GM06990 (cell line): ENCODE results near the gene CHN1.

ENCODE experiments used
- DNase-seq: peaks from one replicate; pipeline ENCODE4 v3.0.0-alpha.2; 2011; ENCODE audit not compliant: insufficient read length; ENCODE audit errors: extremely low read depth
- H3K27me3 ChIP-seq: replicated peaks from 2 replicates; pipeline ENCODE4 v1.6.0; 2011; ENCODE audit warnings: low read length; ENCODE audit not compliant: control insufficient read depth, insufficient read depth
- H3K36me3 ChIP-seq: 2 replicates; pipeline ENCODE4 v1.5.1; 2011; ENCODE audit warnings: low read length; ENCODE audit not compliant: control insufficient read depth, insufficient read depth
- H3K4me3 ChIP-seq: replicated peaks from 2 replicates; pipeline ENCODE4 v1.5.1; 2011; ENCODE audit warnings: low read depth, mild to moderate bottlenecking, control low read depth, low read length
- TF ChIP-seq, protein P1 (sequence below): IDR thresholded peaks from 2 replicates; pipeline ENCODE4 v1.5.1; 2011; ENCODE audit warnings: low read length, control low read depth, mild to moderate bottlenecking, inconsistent platforms; ENCODE audit not compliant: insufficient read depth, poor library complexity, severe bottlenecking

Gene CHN1

DNA sequence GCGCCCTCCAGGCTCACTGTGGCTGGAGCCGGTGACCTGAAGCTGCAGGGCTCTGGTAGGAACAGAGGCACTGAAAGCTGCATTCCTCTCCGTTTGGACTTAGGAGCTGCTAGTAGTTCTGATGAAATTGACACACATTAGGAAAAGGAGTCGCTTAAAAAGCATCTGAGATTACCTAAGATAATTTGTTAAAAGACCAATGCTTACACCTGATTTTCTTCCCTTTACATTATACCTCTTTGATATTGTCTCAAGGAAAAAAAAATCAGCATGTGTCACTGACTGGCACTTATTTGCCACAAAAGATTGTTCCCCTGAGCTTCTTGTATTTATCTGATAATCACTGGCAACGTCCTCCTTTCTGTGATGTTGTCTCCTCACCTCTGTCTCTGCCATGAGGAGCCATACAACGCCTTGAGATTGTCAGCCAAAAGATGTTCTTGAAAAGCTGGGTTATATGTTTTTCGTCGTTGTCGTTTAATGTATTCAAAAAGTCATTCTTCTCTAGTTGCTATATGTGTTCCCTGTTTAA lies 618 bp upstream of the CHN1 start:
- no peaks in the 10 kb centered on the region for H3K36me3 ChIP-seq
- TF ChIP-seq, protein P1, sequence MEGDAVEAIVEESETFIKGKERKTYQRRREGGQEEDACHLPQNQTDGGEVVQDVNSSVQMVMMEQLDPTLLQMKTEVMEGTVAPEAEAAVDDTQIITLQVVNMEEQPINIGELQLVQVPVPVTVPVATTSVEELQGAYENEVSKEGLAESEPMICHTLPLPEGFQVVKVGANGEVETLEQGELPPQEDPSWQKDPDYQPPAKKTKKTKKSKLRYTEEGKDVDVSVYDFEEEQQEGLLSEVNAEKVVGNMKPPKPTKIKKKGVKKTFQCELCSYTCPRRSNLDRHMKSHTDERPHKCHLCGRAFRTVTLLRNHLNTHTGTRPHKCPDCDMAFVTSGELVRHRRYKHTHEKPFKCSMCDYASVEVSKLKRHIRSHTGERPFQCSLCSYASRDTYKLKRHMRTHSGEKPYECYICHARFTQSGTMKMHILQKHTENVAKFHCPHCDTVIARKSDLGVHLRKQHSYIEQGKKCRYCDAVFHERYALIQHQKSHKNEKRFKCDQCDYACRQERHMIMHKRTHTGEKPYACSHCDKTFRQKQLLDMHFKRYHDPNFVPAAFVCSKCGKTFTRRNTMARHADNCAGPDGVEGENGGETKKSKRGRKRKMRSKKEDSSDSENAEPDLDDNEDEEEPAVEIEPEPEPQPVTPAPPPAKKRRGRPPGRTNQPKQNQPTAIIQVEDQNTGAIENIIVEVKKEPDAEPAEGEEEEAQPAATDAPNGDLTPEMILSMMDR: no peak
- no peaks in the 10 kb centered on the region; the same call in 1 of the 2 replicates for H3K27me3 ChIP-seq
- no peak for DNase-seq
- peak overlapping the region; percentile 58 for H3K4me3 ChIP-seq

DNA sequence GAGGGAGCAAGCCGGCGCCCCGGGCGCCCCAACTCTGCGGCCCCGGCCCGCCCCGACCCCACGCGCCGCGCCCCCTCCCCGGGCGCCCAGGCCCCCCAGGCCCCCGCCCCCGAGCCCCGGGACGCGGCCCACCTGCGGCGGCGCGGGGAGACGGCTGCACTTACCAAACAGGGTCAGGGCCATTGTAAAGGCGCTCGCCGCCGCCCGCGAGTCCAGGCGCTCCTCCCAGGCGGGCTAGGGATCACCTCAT lies 526 bp downstream of the CHN1 start:
- no peaks in the 10 kb centered on the region; the same call in 1 of the 2 replicates for H3K27me3 ChIP-seq
- no peak for DNase-seq

DNA sequence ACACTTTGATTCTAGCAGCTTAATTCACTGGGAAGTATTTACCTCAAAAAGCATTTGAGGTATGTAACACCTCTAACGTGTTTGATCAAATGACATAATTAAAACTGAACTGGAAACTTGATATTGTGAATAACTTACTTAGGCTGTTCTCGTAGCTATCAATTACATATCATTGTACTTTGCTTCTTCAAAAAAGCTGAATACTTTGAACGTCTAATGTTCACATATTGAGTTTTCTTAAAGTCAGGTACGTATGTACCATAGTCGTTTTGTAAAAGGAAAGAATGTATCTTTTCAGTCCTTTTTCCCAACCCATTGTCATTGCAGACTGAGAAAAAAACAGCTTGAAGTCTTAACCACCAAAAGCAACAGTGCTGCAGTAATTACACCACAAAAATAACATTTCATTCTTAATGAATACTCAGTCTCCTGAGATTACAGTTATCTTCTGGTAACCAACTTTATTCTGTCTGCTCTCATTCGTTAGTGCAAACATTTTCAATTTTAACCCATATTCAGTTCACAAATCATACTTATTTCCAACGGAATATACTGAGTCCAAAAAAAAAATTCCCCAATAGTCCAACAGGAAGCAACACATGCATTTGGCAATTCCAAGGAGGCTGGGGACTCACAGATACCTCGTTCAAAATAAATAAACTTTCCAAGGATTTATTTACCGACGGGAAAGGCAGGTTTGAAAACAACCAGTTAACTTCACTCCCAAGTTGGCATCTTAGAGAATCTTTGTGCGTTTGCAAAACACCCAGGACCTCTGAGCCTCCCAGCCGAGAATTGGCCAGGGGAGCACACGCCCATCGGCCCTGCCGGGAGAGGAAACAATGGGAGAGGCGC lies 1.1 kb downstream of the CHN1 start:
- Histone ChIP-seq H3K27me3 (no peaks in the 10 kb centered on the region; the same call in 1 of the 2 replicates), H3K4me3 (no peak overlapping the region), H3K36me3 (no peaks in the 10 kb centered on the region)
- no peak for DNase-seq
- TF ChIP-seq, protein P1: no peak

More for the DNA sequence above, 526 bp downstream of the CHN1 start:
- no peaks in the 10 kb centered on the region for H3K36me3 ChIP-seq
- peak overlapping the region; percentile 58 for H3K4me3 ChIP-seq
- TF ChIP-seq, protein P1: no peak

DNA sequence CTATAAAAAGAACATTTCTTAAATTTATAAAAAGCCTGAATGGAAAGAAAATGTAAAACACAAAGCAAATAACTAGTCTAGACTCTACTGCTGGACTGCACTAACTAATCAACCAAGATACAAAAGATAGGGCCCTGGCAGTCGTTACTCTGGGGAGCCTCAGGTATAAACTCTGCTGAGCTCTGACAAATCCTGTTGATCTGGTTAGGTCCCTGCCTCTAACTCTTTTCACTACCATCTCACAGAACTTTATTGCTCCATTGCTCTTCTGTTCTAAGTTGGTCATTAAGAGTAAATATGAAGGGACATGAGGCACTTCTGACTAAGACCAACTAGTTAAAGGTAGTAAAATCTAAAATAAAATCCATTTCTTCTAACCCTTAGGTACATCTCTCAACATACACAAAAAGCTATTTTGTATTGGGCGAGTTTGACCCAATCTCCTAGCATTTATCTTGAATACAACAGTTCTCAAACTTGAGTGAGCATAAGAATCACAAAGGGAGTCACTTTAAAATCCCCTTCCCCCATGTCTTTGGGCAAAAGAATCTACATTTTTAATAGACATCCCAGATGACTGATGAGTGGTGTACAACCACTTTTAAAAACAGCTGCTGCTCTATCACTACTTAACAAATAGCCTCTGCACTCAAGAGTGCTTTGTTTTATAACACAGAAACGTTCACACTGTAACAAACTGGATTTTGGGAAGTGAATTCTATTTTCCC lies 2.5 kb downstream of the CHN1 start:
- TF ChIP-seq, protein P1: no peak

DNA sequence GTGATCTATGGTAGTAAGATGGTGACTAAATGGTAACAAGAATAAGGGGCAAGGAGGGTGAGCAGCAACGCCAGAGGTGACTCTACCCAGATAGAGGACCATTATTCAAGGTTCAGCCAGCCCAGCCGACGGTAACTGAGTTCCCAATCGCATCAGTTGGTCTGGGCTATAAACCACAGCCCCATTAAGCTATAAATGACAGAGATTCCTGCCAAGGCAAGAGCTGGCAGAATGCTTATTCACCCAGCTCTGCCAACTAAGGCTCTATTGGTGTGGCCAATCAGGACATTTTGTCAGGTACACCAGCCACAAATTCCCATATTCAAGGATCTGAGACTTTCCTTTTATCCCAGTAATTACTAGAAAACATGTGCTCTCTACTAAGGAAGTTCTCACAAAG lies 3.6 kb downstream of the CHN1 start:
- H3K36me3 ChIP-seq: no peaks in the 10 kb centered on the region
- TF ChIP-seq, protein P1: no peak
- H3K27me3 ChIP-seq: 0 out of 2 replicates have a peak, but pooled peaks cover 1% of the 10 kb centered on the region
- DNase-seq: no peak
- no peak overlapping the region for H3K4me3 ChIP-seq

More for the DNA sequence above, 2.5 kb downstream of the CHN1 start:
- no peak for DNase-seq
- Histone ChIP-seq H3K27me3 (no peaks in the 10 kb centered on the region; the same call in 1 of the 2 replicates), H3K4me3 (no peak overlapping the region), H3K36me3 (no peaks in the 10 kb centered on the region)
